Measurements from ENCODE around the gene TSC22D4.

GRCh38 chr7:100489121-100489520 lies 10.1 kb upstream of the TSC22D4 start:
- TF ChIP-seq CTCF (IDR thresholded peaks at IDR 0.05) (no peak), POLR2AphosphoS5 (IDR thresholded peaks at IDR 0.05) (no peak), POLR2A (IDR thresholded peaks at IDR 0.05) (no peak)
